HCT116 (cell line): ENCODE results near the gene SUFU. TPM values are rescaled to one million over a fixed set of nuclear protein-coding genes. Genes with fewer than 3 reads are reported as not detected.

Experiments
- ATAC-seq: fragments of 200-7000 bp; cut with Tn5 transposase; 2 replicates; pipeline ENCODE4 v1.9.1; 2020; ENCODE audit warnings: mild to moderate bottlenecking, moderate library complexity
- BruUV-seq: library from RNA; stranded (reverse); fragments of 400-500 nt; replicated peaks from 2 replicates; lab custom pipeline; 2021; lab: Mats Ljungman, UMichigan
- CTCF ChIA-PET: fragments of 300-600 bp; sonication (Branson Sonifier 250); formaldehyde crosslinking; loops from one replicate; lab custom pipeline; 2021; ENCODE audit warnings: antibody characterized with exemption; lab: Charles Lee
- POLR2A ChIA-PET: fragments of 300-600, 350-600 bp; sonication (Branson Sonifier 250); formaldehyde crosslinking; loops from one replicate; lab custom pipeline; 2021; ENCODE audit warnings: antibody characterized with exemption; lab: Charles Lee
- RAD21 ChIA-PET, 2 experiments: fragments of 300-600 bp; sonication (Branson Sonifier 250); formaldehyde crosslinking; loops; one replicate each; lab custom pipeline; 2023; ENCODE audit warnings: low total read pairs in 2 of 2; ENCODE audit not compliant: uncharacterized antibody in 2 of 2, unreplicated experiment in 2 of 2, low non-redundant PET in 1 of 2; lab: Charles Lee
- DNase-seq: peaks from one replicate; pipeline ENCODE4 v3.0.0-alpha.2; 2010; ENCODE audit warnings: low read depth, low spot score
- H2AFZ ChIP-seq: fragments of 200-600 bp; shearing (Covaris generic), sonication (generic); 2 replicates; pipeline ENCODE4 v1.6.1; 2017; ENCODE audit warnings: low read depth, mixed run types, mixed read lengths, antibody characterized with exemption, low read length; ENCODE audit not compliant: poor library complexity, severe bottlenecking
- H3K27ac ChIP-seq: 2 replicates; pipeline ENCODE4 v1.5.1; 2012; ENCODE audit warnings: low read depth, low read length
- H3K27me3 ChIP-seq: fragments of 200-600 bp; sonication (generic); 2 replicates; pipeline ENCODE4 v1.6.1; 2016; ENCODE audit warnings: mixed run types, low read length, mixed read lengths; ENCODE audit not compliant: insufficient read depth
- H3K36me3 ChIP-seq, 2 experiments: fragments of 200-500 bp in 1 of 2; fragments of 200-600 bp in 1 of 2; sonication (Bioruptor generic) in 1 of 2; sonication (generic) in 1 of 2; 2 replicates each; pipeline versions ENCODE4 v1.5.1 to v1.6.1; 2014 to 2016; ENCODE audit warnings: low read length in 2 of 2, inconsistent platforms in 1 of 2, mixed read lengths in 1 of 2, mixed run types in 1 of 2; ENCODE audit not compliant: insufficient read depth in 2 of 2, control insufficient read depth in 1 of 2
- H3K4me1 ChIP-seq, 2 experiments: fragments of 200-600 bp in 1 of 2; sonication (generic) in 1 of 2; 2 replicates each; pipeline versions ENCODE4 v1.5.1 to v1.6.1; 2012 to 2017; ENCODE audit warnings: low read length in 2 of 2, inconsistent platforms in 1 of 2, mild to moderate bottlenecking in 1 of 2, mixed read lengths in 1 of 2, mixed run types in 1 of 2, moderate library complexity in 1 of 2; ENCODE audit not compliant: insufficient read depth in 2 of 2, control insufficient read depth in 1 of 2
- H3K4me2 ChIP-seq: fragments of 200-600 bp; sonication (generic); 2 replicates; pipeline ENCODE4 v1.6.1; 2017; ENCODE audit warnings: mixed run types, low read length, mixed read lengths
- H3K4me3 ChIP-seq, 2 experiments: fragments of 200-600 bp in 1 of 2; sonication (generic) in 1 of 2; replicated peaks in 1 of 2; 2 replicates each; pipeline ENCODE4 v1.5.1; 2011 to 2016; ENCODE audit warnings: low read length in 2 of 2, control low read depth in 1 of 2, low read depth in 1 of 2, mild to moderate bottlenecking in 1 of 2, mixed read lengths in 1 of 2, mixed run types in 1 of 2
- H3K79me2 ChIP-seq: fragments of 200-600 bp; sonication (generic); 2 replicates; pipeline ENCODE4 v1.6.1; 2017; ENCODE audit warnings: mild to moderate bottlenecking, mixed run types, low read length, moderate library complexity, mixed read lengths; ENCODE audit not compliant: insufficient read depth
- H3K9ac ChIP-seq: fragments of 200-600 bp; sonication (generic); 2 replicates; pipeline ENCODE4 v1.6.1; 2016; ENCODE audit warnings: low read length, mixed read lengths
- H3K9me2 ChIP-seq: fragments of 200-600 bp; sonication (generic), shearing (Covaris generic); 2 replicates; pipeline ENCODE4 v1.6.1; 2017; ENCODE audit warnings: mixed run types, mild to moderate bottlenecking, moderate library complexity; ENCODE audit not compliant: insufficient read depth
- H3K9me3 ChIP-seq, 2 experiments: fragments of 200-500 bp in 1 of 2; fragments of 200-600 bp in 1 of 2; sonication (Bioruptor generic) in 1 of 2; sonication (generic) in 1 of 2; 2 replicates each; pipeline ENCODE4 v1.6.1; 2014 to 2017; ENCODE audit warnings: low read length in 2 of 2, mixed read lengths in 2 of 2, inconsistent platforms in 1 of 2, low read depth in 1 of 2, mild to moderate bottlenecking in 1 of 2, mixed run types in 1 of 2, moderate library complexity in 1 of 2; ENCODE audit not compliant: control insufficient read depth in 1 of 2, insufficient read depth in 1 of 2
- H4K20me1 ChIP-seq: fragments of 200-600 bp; sonication (generic), shearing (Covaris generic); 2 replicates; pipeline ENCODE4 v1.6.1; 2017; ENCODE audit warnings: mixed run types, mild to moderate bottlenecking, moderate library complexity; ENCODE audit not compliant: insufficient read depth
- CBX3 ChIP-seq: IDR thresholded peaks from 2 replicates; pipeline ENCODE4 v1.6.1; 2012; ENCODE audit warnings: low read depth
- EGR1 ChIP-seq: IDR thresholded peaks from 2 replicates; pipeline ENCODE4 v1.6.1; 2012; ENCODE audit warnings: low read depth
- ELF1 ChIP-seq: IDR thresholded peaks from 2 replicates; pipeline ENCODE4 v1.6.1; 2012; ENCODE audit warnings: low read depth, borderline replicate concordance
- FOSL1 ChIP-seq: IDR thresholded peaks from 2 replicates; pipeline ENCODE4 v1.6.1; 2012; ENCODE audit warnings: low read depth
- JUND ChIP-seq: IDR thresholded peaks from 2 replicates; pipeline ENCODE4 v1.6.1; 2012
- POLR2A ChIP-seq: IDR thresholded peaks from 2 replicates; pipeline ENCODE4 v1.7.0; 2011; ENCODE audit warnings: borderline replicate concordance; ENCODE audit not compliant: insufficient read depth, insufficient read length; ENCODE audit errors: extremely low read depth
- POLR2AphosphoS5 ChIP-seq: IDR thresholded peaks from 2 replicates; pipeline ENCODE4 v1.6.1; 2011; ENCODE audit warnings: mild to moderate bottlenecking, low read depth, low read length, moderate library complexity
- RAD21 ChIP-seq: IDR thresholded peaks from 2 replicates; pipeline ENCODE4 v1.6.1; 2012; ENCODE audit warnings: low read depth, mild to moderate bottlenecking
- SP1 ChIP-seq: IDR thresholded peaks from 2 replicates; pipeline ENCODE4 v1.6.1; 2012; ENCODE audit warnings: low read depth
- SRF ChIP-seq: IDR thresholded peaks from 2 replicates; pipeline ENCODE4 v1.6.1; 2012; ENCODE audit warnings: low read depth
- YY1 ChIP-seq: IDR thresholded peaks from 2 replicates; pipeline ENCODE4 v1.6.1; 2011; ENCODE audit warnings: low read length, low read depth, moderate library complexity, mild to moderate bottlenecking; ENCODE audit not compliant: insufficient replicate concordance; ENCODE audit errors: extremely low read depth
- ZFX ChIP-seq: fragments of 450-650 bp; IDR thresholded peaks from 2 replicates; pipeline ENCODE4 v1.6.1; 2017
- ZNF274 ChIP-seq: fragments of 200-500 bp; sonication (Bioruptor generic); IDR thresholded peaks from 2 replicates; pipeline ENCODE4 v1.6.1; 2014; ENCODE audit warnings: mild to moderate bottlenecking, low read depth, low read length, inconsistent platforms
- intact Hi-C: fragments of 100-400 bp; cut with micrococcal nuclease; formaldehyde crosslinking; loops from 2 replicates; pipeline ENCODE4 v1.10.0; 2022
- total RNA-seq: library from RNA; stranded (reverse); gene quantifications from one replicate; pipeline ENCODE4 v1.2.1, GENCODE V29; 2021; ENCODE audit not compliant: unreplicated experiment
- TF ChIP-seq, protein P1 (sequence below): IDR thresholded peaks from 2 replicates; pipeline ENCODE4 v1.6.1; 2012; ENCODE audit warnings: low read depth
- TF ChIP-seq, protein P2 (sequence below): IDR thresholded peaks from 2 replicates; pipeline ENCODE4 v1.6.1; 2012
- TF ChIP-seq, protein P3 (sequence below), 3 experiments: fragments of 200-600 bp in 1 of 3; sonication (generic) in 1 of 3; IDR thresholded peaks in 2 of 3; conservative IDR thresholded peaks in 1 of 3; 2 replicates each; pipeline ENCODE4 v1.5.1; 2012 to 2017; ENCODE audit warnings: low read depth in 2 of 3, low read length in 2 of 3, antibody characterized with exemption in 1 of 3, borderline replicate concordance in 1 of 3, control low read depth in 1 of 3, mild to moderate bottlenecking in 1 of 3, mixed read lengths in 1 of 3, mixed run types in 1 of 3, moderate library complexity in 1 of 3; ENCODE audit not compliant: insufficient read depth in 1 of 3

SUFU gene
- total RNA-seq, 1 experiment from 2014 or later = 18.8 TPM

DNA sequence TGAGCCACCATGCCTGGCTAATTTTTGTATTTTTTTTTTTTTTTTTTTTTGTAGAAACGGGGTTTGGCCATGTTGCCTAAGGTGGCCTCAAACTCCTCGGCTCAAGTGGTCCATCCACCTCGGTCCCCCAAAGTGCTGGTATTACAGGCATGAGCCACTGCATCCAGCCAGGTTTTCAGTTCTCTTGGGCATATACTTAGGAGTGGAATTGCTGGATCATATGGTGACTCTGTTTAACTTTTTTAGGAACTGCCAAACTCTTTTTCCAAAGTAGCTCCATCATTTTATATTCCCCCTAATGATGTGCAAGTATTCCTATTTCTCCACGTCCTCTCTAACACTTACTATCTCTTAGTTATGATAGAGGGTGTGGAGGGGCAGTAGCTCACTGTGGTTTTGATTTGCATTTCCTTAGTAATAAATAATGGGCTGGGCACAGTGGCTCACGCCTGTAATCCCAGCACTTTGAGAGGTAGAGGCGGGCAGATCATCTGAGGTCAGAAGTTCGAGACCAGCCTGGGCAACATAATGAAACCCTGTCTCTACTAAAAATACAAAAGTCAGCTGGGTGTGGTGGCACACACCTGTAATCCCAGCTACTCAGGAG lies 41.6 kb downstream of the SUFU start (continued):
- TF ChIP-seq SP1 (no peak), SRF (no peak), EGR1 (no peak), ELF1 (no peak), RAD21 (no peak), ZFX (no peak)

DNA sequence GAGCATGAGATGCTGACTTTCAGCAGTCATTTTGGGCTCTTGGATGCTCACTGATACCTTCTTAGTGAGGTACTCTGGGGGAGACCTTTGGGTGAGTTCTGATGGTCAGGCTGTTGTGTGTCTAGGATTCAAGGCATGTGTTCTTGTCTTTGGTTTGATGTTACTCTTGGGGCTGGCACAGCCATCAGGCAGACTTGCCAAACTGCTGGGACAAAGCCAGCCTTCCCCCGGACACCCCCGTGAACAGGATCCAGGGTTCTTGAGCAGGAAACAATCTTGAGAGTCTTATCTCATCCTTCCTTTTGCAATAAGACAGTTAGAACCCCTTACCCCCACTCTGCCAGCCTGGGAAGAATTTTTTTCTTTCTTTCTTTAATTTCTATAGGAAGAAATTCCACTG lies 42.2 kb downstream of the SUFU start:
- Histone ChIP-seq H3K9me2 (no peaks in the 10 kb centered on the region), H3K9me3 (no peaks in the 10 kb centered on the region), H3K27ac (no peak overlapping the region), H3K36me3 (no peaks in the 10 kb centered on the region), H3K9ac (no peak overlapping the region), H3K27me3 (no peaks in the 10 kb centered on the region), H3K4me3 (no peak overlapping the region), H2AFZ (no peak overlapping the region), H3K4me1 (no peaks in the 10 kb centered on the region), H3K4me2 (no peak overlapping the region), H4K20me1 (no peaks in the 10 kb centered on the region), H3K79me2 (no peaks in the 10 kb centered on the region)
- TF ChIP-seq FOSL1 (no peak), YY1 (no peak), EGR1 (no peak), POLR2A (no peak), POLR2AphosphoS5 (no peak), ZFX (no peak), JUND (no peak), CBX3 (no peak), SP1 (no peak), SRF (no peak), ZNF274 (no peak)
- TF ChIP-seq, protein P1, sequence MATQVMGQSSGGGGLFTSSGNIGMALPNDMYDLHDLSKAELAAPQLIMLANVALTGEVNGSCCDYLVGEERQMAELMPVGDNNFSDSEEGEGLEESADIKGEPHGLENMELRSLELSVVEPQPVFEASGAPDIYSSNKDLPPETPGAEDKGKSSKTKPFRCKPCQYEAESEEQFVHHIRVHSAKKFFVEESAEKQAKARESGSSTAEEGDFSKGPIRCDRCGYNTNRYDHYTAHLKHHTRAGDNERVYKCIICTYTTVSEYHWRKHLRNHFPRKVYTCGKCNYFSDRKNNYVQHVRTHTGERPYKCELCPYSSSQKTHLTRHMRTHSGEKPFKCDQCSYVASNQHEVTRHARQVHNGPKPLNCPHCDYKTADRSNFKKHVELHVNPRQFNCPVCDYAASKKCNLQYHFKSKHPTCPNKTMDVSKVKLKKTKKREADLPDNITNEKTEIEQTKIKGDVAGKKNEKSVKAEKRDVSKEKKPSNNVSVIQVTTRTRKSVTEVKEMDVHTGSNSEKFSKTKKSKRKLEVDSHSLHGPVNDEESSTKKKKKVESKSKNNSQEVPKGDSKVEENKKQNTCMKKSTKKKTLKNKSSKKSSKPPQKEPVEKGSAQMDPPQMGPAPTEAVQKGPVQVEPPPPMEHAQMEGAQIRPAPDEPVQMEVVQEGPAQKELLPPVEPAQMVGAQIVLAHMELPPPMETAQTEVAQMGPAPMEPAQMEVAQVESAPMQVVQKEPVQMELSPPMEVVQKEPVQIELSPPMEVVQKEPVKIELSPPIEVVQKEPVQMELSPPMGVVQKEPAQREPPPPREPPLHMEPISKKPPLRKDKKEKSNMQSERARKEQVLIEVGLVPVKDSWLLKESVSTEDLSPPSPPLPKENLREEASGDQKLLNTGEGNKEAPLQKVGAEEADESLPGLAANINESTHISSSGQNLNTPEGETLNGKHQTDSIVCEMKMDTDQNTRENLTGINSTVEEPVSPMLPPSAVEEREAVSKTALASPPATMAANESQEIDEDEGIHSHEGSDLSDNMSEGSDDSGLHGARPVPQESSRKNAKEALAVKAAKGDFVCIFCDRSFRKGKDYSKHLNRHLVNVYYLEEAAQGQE = no peak
- TF ChIP-seq, protein P2, sequence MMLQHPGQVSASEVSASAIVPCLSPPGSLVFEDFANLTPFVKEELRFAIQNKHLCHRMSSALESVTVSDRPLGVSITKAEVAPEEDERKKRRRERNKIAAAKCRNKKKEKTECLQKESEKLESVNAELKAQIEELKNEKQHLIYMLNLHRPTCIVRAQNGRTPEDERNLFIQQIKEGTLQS = no peak
- TF ChIP-seq, protein P3, sequence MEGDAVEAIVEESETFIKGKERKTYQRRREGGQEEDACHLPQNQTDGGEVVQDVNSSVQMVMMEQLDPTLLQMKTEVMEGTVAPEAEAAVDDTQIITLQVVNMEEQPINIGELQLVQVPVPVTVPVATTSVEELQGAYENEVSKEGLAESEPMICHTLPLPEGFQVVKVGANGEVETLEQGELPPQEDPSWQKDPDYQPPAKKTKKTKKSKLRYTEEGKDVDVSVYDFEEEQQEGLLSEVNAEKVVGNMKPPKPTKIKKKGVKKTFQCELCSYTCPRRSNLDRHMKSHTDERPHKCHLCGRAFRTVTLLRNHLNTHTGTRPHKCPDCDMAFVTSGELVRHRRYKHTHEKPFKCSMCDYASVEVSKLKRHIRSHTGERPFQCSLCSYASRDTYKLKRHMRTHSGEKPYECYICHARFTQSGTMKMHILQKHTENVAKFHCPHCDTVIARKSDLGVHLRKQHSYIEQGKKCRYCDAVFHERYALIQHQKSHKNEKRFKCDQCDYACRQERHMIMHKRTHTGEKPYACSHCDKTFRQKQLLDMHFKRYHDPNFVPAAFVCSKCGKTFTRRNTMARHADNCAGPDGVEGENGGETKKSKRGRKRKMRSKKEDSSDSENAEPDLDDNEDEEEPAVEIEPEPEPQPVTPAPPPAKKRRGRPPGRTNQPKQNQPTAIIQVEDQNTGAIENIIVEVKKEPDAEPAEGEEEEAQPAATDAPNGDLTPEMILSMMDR (IDR thresholded peaks at IDR 0.05 in 2 of 3, conservative IDR thresholded peaks at IDR 0.05 in 1 of 3; ENCODE audit: borderline replicate concordance in 1 of 3, insufficient read depth in 1 of 3, low read depth in 2 of 3, low read length in 2 of 3) = no peak
- RAD21 ChIA-PET = no interaction called here
- BruUV-seq = no TSS peak
- POLR2A ChIA-PET = no interaction called here
- CTCF ChIA-PET = interaction anchor here (1.4 kb wide), 1 partner anchor 38 kb away, joined by 3 read pairs; no protein-coding TSS in a partner anchor
- intact Hi-C loops = no loop called here
- DNase-seq (no peak), ATAC-seq (no peak)
